ENCODE data around the gene CUBN.

CUBN gene

GRCh38 chr10:17062955-17063484, 66.6 kb downstream of the CUBN start:
- H3K27ac ChIP-seq = no peak overlapping the region
- no peak for TF ChIP-seq CTCF (conservative IDR thresholded peaks at IDR 0.05)

GRCh38 chr10:17062493-17062892, 67.1 kb downstream of the CUBN start:
- TF ChIP-seq CTCF (conservative IDR thresholded peaks at IDR 0.05) = no peak
- H3K27ac ChIP-seq = no peak overlapping the region

- H3K27ac ChIP-seq = no peak overlapping the region
- no peak for TF ChIP-seq CTCF (conservative IDR thresholded peaks at IDR 0.05)
Observed at GRCh38 chr10:17062009-17062408, 67.6 kb downstream of the CUBN start.

- no peak for TF ChIP-seq CTCF (conservative IDR thresholded peaks at IDR 0.05)
- H3K27ac ChIP-seq = no peak overlapping the region
Observed at GRCh38 chr10:17061418-17061817, 68.2 kb downstream of the CUBN start.

DNA sequence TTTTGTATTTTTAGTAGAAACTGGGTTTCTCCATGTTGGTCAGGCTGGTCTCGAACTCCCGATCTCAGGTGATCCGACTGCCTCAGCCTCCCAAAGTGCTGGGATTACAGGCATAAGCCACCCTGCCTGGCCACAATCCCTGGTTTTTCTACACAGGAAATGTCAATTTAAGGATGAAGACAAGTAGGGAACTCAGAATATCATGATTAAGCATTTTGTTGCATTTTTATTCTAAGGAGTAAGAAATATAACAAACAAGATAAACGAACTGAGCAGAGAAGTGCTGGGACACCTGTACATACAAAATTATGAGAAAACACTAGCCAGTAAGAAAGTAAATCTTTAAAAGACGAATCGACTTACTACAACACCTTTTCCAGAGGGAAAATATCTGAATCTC, 69.3 kb downstream of the CUBN start:
- no peak for TF ChIP-seq CTCF (conservative IDR thresholded peaks at IDR 0.05)
- no peak overlapping the region for H3K27ac ChIP-seq

GRCh38 chr10:17059197-17059688, 70.4 kb downstream of the CUBN start:
- no peak overlapping the region for H3K27ac ChIP-seq

GRCh38 chr10:17058093-17058492, 71.5 kb downstream of the CUBN start:
- no peak overlapping the region for H3K27ac ChIP-seq
- no peak for TF ChIP-seq CTCF (conservative IDR thresholded peaks at IDR 0.05)

More at GRCh38 chr10:17059197-17059688, 70.4 kb downstream of the CUBN start:
- TF ChIP-seq CTCF (conservative IDR thresholded peaks at IDR 0.05) = no peak
